ENCODE results near the gene SPSB1.
"Not testable (repeated sequence)": the region's sequence is repeated elsewhere in the genome, so short reads cannot be mapped to it uniquely, and the experiment has no call there.

Gene SPSB1

GRCh38 chr1:9384128-9384527 is 91.4 kb downstream of the SPSB1 start:
- in situ Hi-C loops (cut with HindIII; ENCODE audit: low pct_unique_long_range_greater_than_20kb, low sequenced_read_pairs), result no loop called here
- TF ChIP-seq JUND (IDR thresholded peaks at IDR 0.05; ENCODE audit: low read depth), result no peak
- DNase-seq (ENCODE audit: low read depth in 1 of 2, low spot score in 1 of 2), result no peak

GRCh38 chr1:9384751-9385245 is 92.1 kb downstream of the SPSB1 start:
- in situ Hi-C loops (cut with HindIII; ENCODE audit: low pct_unique_long_range_greater_than_20kb, low sequenced_read_pairs), result no loop called here
- peak in 1 of 2 experiments; percentile 18 for DNase-seq (ENCODE audit: low read depth in 1 of 2, low spot score in 1 of 2)
- no peak for TF ChIP-seq JUND (IDR thresholded peaks at IDR 0.05; ENCODE audit: low read depth)

GRCh38 chr1:9385392-9385791 is 92.7 kb downstream of the SPSB1 start:
- in situ Hi-C loops (cut with HindIII; ENCODE audit: low pct_unique_long_range_greater_than_20kb, low sequenced_read_pairs); DNase-seq (ENCODE audit: low read depth in 1 of 2, low spot score in 1 of 2): not testable (repeated sequence)

GRCh38 chr1:9385801-9386573 is 93.3 kb downstream of the SPSB1 start:
- in situ Hi-C loops (cut with HindIII; ENCODE audit: low pct_unique_long_range_greater_than_20kb, low sequenced_read_pairs), result no loop called here
- no peak for DNase-seq (ENCODE audit: low read depth in 1 of 2, low spot score in 1 of 2)
- TF ChIP-seq JUND (IDR thresholded peaks at IDR 0.05; ENCODE audit: low read depth), result no peak

- DNase-seq (ENCODE audit: low read depth in 1 of 2, low spot score in 1 of 2), result no peak
- no peak for TF ChIP-seq JUND (IDR thresholded peaks at IDR 0.05; ENCODE audit: low read depth)
- in situ Hi-C loops (cut with HindIII; ENCODE audit: low pct_unique_long_range_greater_than_20kb, low sequenced_read_pairs), result no loop called here
Measured at GRCh38 chr1:9388335-9389180, 95.9 kb downstream of the SPSB1 start.

- in situ Hi-C loops (cut with HindIII; ENCODE audit: low pct_unique_long_range_greater_than_20kb, low sequenced_read_pairs), result no loop called here
- no peak for DNase-seq (ENCODE audit: low read depth in 1 of 2, low spot score in 1 of 2)
- no peak for TF ChIP-seq JUND (IDR thresholded peaks at IDR 0.05; ENCODE audit: low read depth)
Measured at GRCh38 chr1:9389968-9390367, 97.3 kb downstream of the SPSB1 start.

GRCh38 chr1:9391620-9392019 is 98.9 kb downstream of the SPSB1 start:
- no peak for TF ChIP-seq JUND (IDR thresholded peaks at IDR 0.05; ENCODE audit: low read depth)
- in situ Hi-C loops (cut with HindIII; ENCODE audit: low pct_unique_long_range_greater_than_20kb, low sequenced_read_pairs), result no loop called here
- DNase-seq (ENCODE audit: low read depth in 1 of 2, low spot score in 1 of 2), result no peak

GRCh38 chr1:9394010-9394409 is 101.3 kb downstream of the SPSB1 start:
- no peak for TF ChIP-seq JUND (IDR thresholded peaks at IDR 0.05; ENCODE audit: low read depth)
- no peak for DNase-seq (ENCODE audit: low read depth in 1 of 2, low spot score in 1 of 2)
- in situ Hi-C loops (cut with HindIII; ENCODE audit: low pct_unique_long_range_greater_than_20kb, low sequenced_read_pairs), result no loop called here

- no peak for TF ChIP-seq JUND (IDR thresholded peaks at IDR 0.05; ENCODE audit: low read depth)
- in situ Hi-C loops (cut with HindIII; ENCODE audit: low pct_unique_long_range_greater_than_20kb, low sequenced_read_pairs), result no loop called here
- DNase-seq (ENCODE audit: low read depth in 1 of 2, low spot score in 1 of 2), result no peak
Measured at GRCh38 chr1:9395018-9395417, 102.3 kb downstream of the SPSB1 start.

- no peak for TF ChIP-seq JUND (IDR thresholded peaks at IDR 0.05; ENCODE audit: low read depth)
- in situ Hi-C loops (cut with HindIII; ENCODE audit: low pct_unique_long_range_greater_than_20kb, low sequenced_read_pairs), result no loop called here
Measured at GRCh38 chr1:9397047-9397446, 104.4 kb downstream of the SPSB1 start.

GRCh38 chr1:9397997-9398526 is 105.4 kb downstream of the SPSB1 start:
- no peak for DNase-seq (ENCODE audit: low read depth in 1 of 2, low spot score in 1 of 2)
- in situ Hi-C loops (cut with HindIII; ENCODE audit: low pct_unique_long_range_greater_than_20kb, low sequenced_read_pairs), result no loop called here
- TF ChIP-seq JUND (IDR thresholded peaks at IDR 0.05; ENCODE audit: low read depth), result no peak

More at GRCh38 chr1:9397047-9397446, 104.4 kb downstream of the SPSB1 start:
- DNase-seq (ENCODE audit: low read depth in 1 of 2, low spot score in 1 of 2), result no peak

GRCh38 chr1:9399510-9400424 is 107.1 kb downstream of the SPSB1 start:
- in situ Hi-C loops (cut with HindIII; ENCODE audit: low pct_unique_long_range_greater_than_20kb, low sequenced_read_pairs), result no loop called here
- no peak for DNase-seq (ENCODE audit: low read depth in 1 of 2, low spot score in 1 of 2)
- no peak for TF ChIP-seq JUND (IDR thresholded peaks at IDR 0.05; ENCODE audit: low read depth)

Measured in T47D (cell line).